NB4 (cell line): Measurements from ENCODE around the gene CD2AP.

ENCODE experiments used
- DNase-seq: peaks from one replicate; pipeline ENCODE4 v3.0.0; 2010; ENCODE audit warnings: low read depth
- H3K4me3 ChIP-seq: one replicate; pipeline ENCODE4 v1.5.1; 2011; ENCODE audit warnings: mild to moderate bottlenecking, low read depth, low read length, moderate library complexity
- CTCF ChIP-seq: IDR thresholded peaks from one replicate; pipeline ENCODE4 v1.5.1; 2012; ENCODE audit warnings: low read depth, low read length
- MAX ChIP-seq: IDR thresholded peaks from 2 replicates; pipeline ENCODE4 v1.6.1; 2011; ENCODE audit warnings: low read depth, low read length
- MYC ChIP-seq: IDR thresholded peaks from 2 replicates; pipeline ENCODE4 v1.6.1; 2011; ENCODE audit warnings: low read depth, low read length
- POLR2A ChIP-seq: IDR thresholded peaks from 2 replicates; pipeline ENCODE4 v1.6.1; 2011; ENCODE audit warnings: mild to moderate bottlenecking; ENCODE audit not compliant: insufficient read length; ENCODE audit errors: extremely low read depth

CD2AP gene

GRCh38 chr6:47485083-47485482 lies 7.5 kb downstream of the CD2AP start:
- H3K4me3 ChIP-seq = no peak overlapping the region
- TF ChIP-seq MYC (no peak), MAX (no peak), POLR2A (no peak), CTCF (no peak)
- no peak for DNase-seq

- DNase-seq = no peak
- TF ChIP-seq MYC = no peak
- no peak for TF ChIP-seq CTCF
- no peak for TF ChIP-seq MAX
- no peak for TF ChIP-seq POLR2A
These were observed 8.0 kb downstream of the CD2AP start for GRCh38 chr6:47485491-47486135.

GRCh38 chr6:47489995-47490394 lies 12.4 kb downstream of the CD2AP start:
- TF ChIP-seq MYC (no peak), MAX (no peak), CTCF (no peak), POLR2A (no peak)
- DNase-seq = no peak
- no peak overlapping the region for H3K4me3 ChIP-seq

More at GRCh38 chr6:47485491-47486135, 8.0 kb downstream of the CD2AP start:
- H3K4me3 ChIP-seq = no peak overlapping the region

- no peak overlapping the region for H3K4me3 ChIP-seq
- DNase-seq = no peak
- no peak for TF ChIP-seq POLR2A
- no peak for TF ChIP-seq CTCF
- TF ChIP-seq MYC = no peak
- no peak for TF ChIP-seq MAX
These were observed 13.1 kb downstream of the CD2AP start for GRCh38 chr6:47490676-47491075.

- no peak for DNase-seq
- TF ChIP-seq POLR2A (no peak), CTCF (no peak), MYC (no peak), MAX (no peak)
- no peak overlapping the region for H3K4me3 ChIP-seq
These were observed 14.8 kb downstream of the CD2AP start for GRCh38 chr6:47492355-47492754.

- H3K4me3 ChIP-seq = no peak overlapping the region
- DNase-seq = no peak
- no peak for TF ChIP-seq MYC
- no peak for TF ChIP-seq CTCF
- no peak for TF ChIP-seq MAX
- no peak for TF ChIP-seq POLR2A
These were observed 17.6 kb downstream of the CD2AP start for GRCh38 chr6:47495207-47495606.
